MM.1S (cell line): ENCODE results near the gene SCP2D1.
"Not testable (repeated sequence)": the region's sequence is repeated elsewhere in the genome, so short reads cannot be mapped to it uniquely, and the experiment has no call there.

Source experiments
- DNase-seq: peaks from one replicate; pipeline ENCODE4 v3.0.0-alpha.2; 2015
- H2AFZ ChIP-seq: fragments of 300-600 bp; sonication (generic); 2 replicates; pipeline ENCODE4 v1.6.0; 2016; ENCODE audit warnings: antibody characterized with exemption, low read length
- H3F3A ChIP-seq: fragments of 300-600 bp; sonication (generic); 2 replicates; pipeline ENCODE4 v1.6.1; 2016; ENCODE audit warnings: mild to moderate bottlenecking, antibody characterized with exemption, low read length, moderate library complexity, mixed read lengths; ENCODE audit not compliant: insufficient read depth
- H3K27ac ChIP-seq: fragments of 300-600 bp; sonication (generic); 2 replicates; pipeline ENCODE4 v1.5.1; 2016; ENCODE audit warnings: mild to moderate bottlenecking, low read length
- H3K27me3 ChIP-seq: fragments of 300-600 bp; sonication (generic); replicated peaks from 2 replicates; pipeline ENCODE4 v1.6.0; 2016; ENCODE audit warnings: low read length; ENCODE audit not compliant: insufficient read depth
- H3K36me3 ChIP-seq: fragments of 300-600 bp; sonication (generic); replicated peaks from 2 replicates; pipeline ENCODE4 v1.6.1; 2016; ENCODE audit warnings: mild to moderate bottlenecking, low read length, mixed read lengths; ENCODE audit not compliant: insufficient read depth
- H3K4me1 ChIP-seq: fragments of 300-600 bp; sonication (generic); 2 replicates; pipeline ENCODE4 v1.6.1; 2016; ENCODE audit warnings: low read length, mixed read lengths
- H3K4me2 ChIP-seq: fragments of 300-600 bp; sonication (generic); 2 replicates; pipeline ENCODE4 v1.6.0; 2016; ENCODE audit warnings: low read depth, low read length
- H3K4me3 ChIP-seq: fragments of 300-600 bp; sonication (generic); 2 replicates; pipeline ENCODE4 v1.5.1; 2016; ENCODE audit warnings: low read length, mixed read lengths
- H3K79me2 ChIP-seq: fragments of 300-600 bp; sonication (generic); 2 replicates; pipeline ENCODE4 v1.6.1; 2016; ENCODE audit warnings: mixed run types, low read length, mixed read lengths
- H3K9ac ChIP-seq: fragments of 300-600 bp; sonication (generic); 2 replicates; pipeline ENCODE4 v1.6.1; 2016; ENCODE audit warnings: low read length, mixed read lengths
- H3K9me2 ChIP-seq: fragments of 300-600 bp; sonication (generic); replicated peaks from 2 replicates; pipeline ENCODE4 v1.6.1; 2016; ENCODE audit warnings: mild to moderate bottlenecking, low read length, mixed read lengths; ENCODE audit not compliant: insufficient read depth
- H3K9me3 ChIP-seq: fragments of 300-600 bp; sonication (generic); replicated peaks from 2 replicates; pipeline ENCODE4 v1.6.1; 2016; ENCODE audit warnings: mild to moderate bottlenecking, low read length, mixed read lengths; ENCODE audit not compliant: insufficient read depth
- H4K20me1 ChIP-seq: fragments of 300-600 bp; sonication (generic); 2 replicates; pipeline ENCODE4 v1.6.1; 2016; ENCODE audit warnings: mild to moderate bottlenecking, low read length, moderate library complexity, mixed read lengths; ENCODE audit not compliant: insufficient read depth
- EZH2 ChIP-seq: fragments of 300-600 bp; sonication (generic); optimal IDR thresholded peaks from 2 replicates; pipeline ENCODE3; 2017; ENCODE audit warnings: low read depth, mild to moderate bottlenecking, antibody characterized with exemption, low read length, mixed read lengths
- EZH2phosphoT487 ChIP-seq: fragments of 300-600 bp; sonication (generic); IDR thresholded peaks from 2 replicates; pipeline ENCODE4 v1.6.1; 2018; ENCODE audit warnings: antibody characterized with exemption, low read length
- TF ChIP-seq, protein P1 (sequence below): fragments of 300-600 bp; sonication (generic); IDR thresholded peaks from 2 replicates; pipeline ENCODE4 v1.5.1; 2016; ENCODE audit warnings: antibody characterized with exemption, low read length, mixed read lengths

SCP2D1 gene

DNA sequence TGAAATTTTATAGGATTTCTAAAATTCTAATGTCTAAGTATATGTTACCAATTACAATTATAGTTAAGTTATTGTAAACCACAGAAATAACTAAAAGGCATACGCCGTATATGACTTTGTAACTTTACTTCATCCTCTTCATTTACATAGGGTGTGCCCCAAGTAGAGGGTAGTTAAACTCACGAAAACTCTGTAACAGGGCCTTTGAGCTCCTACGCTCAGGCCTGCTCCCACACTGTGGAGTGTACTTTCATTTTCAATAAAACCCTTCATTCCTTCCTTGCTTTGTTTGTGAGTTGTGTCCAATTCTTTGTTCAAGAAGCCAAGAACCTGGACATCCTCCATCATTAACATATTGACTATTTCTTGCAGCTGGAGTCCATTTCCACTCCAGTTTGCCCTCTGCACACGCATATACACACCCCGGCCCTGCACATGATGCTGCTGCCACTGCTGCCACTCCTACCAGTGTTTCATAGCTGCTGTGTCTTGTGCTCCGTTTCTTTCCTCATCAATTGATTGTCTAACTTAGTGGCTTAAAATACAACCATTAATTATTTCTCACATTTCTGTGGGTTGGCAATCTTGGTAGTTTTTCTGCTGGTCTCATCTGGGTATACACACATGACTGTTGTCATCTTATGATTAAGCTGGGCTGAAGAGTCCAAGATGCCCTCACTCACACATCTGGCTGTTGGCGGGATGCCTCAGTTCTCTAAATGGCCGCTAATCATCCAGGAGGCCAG, 33.0 kb upstream of the SCP2D1 start:
- Histone ChIP-seq H3K36me3 (no peaks in the 10 kb centered on the region), H3K27ac (no peak overlapping the region), H3K27me3 (no peaks in the 10 kb centered on the region), H4K20me1 (no peaks in the 10 kb centered on the region), H3K4me1 (no peaks in the 10 kb centered on the region), H3K79me2 (no peaks in the 10 kb centered on the region), H3K9me3 (no peaks in the 10 kb centered on the region), H2AFZ (no peak overlapping the region), H3K9ac (no peak overlapping the region), H3K4me2 (no peak overlapping the region), H3F3A (no peaks in the 10 kb centered on the region), H3K9me2 (no peaks in the 10 kb centered on the region), H3K4me3 (no peak overlapping the region)
- no peak for DNase-seq
- TF ChIP-seq EZH2phosphoT487 (no peak), EZH2 (no peak)
- TF ChIP-seq, protein P1, sequence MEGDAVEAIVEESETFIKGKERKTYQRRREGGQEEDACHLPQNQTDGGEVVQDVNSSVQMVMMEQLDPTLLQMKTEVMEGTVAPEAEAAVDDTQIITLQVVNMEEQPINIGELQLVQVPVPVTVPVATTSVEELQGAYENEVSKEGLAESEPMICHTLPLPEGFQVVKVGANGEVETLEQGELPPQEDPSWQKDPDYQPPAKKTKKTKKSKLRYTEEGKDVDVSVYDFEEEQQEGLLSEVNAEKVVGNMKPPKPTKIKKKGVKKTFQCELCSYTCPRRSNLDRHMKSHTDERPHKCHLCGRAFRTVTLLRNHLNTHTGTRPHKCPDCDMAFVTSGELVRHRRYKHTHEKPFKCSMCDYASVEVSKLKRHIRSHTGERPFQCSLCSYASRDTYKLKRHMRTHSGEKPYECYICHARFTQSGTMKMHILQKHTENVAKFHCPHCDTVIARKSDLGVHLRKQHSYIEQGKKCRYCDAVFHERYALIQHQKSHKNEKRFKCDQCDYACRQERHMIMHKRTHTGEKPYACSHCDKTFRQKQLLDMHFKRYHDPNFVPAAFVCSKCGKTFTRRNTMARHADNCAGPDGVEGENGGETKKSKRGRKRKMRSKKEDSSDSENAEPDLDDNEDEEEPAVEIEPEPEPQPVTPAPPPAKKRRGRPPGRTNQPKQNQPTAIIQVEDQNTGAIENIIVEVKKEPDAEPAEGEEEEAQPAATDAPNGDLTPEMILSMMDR = no peak

DNA sequence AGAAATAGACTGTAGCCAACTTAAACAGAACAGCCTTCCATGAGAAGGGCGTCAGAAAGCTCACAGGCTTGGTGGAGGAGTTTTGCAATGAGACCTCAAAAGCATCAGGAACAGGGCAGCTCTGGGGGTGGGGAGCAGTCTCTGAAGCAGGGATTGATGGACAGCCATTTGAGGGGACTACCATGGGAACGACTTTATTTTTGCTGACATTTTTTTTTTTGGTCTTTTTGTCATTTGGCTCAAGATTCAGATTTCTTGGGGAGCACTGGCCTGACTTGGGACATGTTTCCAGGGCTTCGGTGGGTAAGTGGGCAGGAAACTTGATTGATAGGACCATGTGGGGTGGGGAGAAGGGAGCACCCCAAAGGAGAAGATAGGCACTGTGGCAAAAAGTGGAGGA, 32.1 kb upstream of the SCP2D1 start:
- Histone ChIP-seq H3K79me2 (no peaks in the 10 kb centered on the region), H3F3A (no peaks in the 10 kb centered on the region), H3K4me2 (no peak overlapping the region), H4K20me1 (no peaks in the 10 kb centered on the region), H3K36me3 (no peaks in the 10 kb centered on the region), H3K4me1 (no peaks in the 10 kb centered on the region), H2AFZ (no peak overlapping the region), H3K9ac (no peak overlapping the region), H3K27me3 (no peaks in the 10 kb centered on the region), H3K4me3 (no peak overlapping the region), H3K27ac (no peak overlapping the region), H3K9me2 (no peaks in the 10 kb centered on the region), H3K9me3 (no peaks in the 10 kb centered on the region)
- no peak for TF ChIP-seq EZH2phosphoT487
- TF ChIP-seq, protein P1 = no peak
- no peak for TF ChIP-seq EZH2
- DNase-seq = no peak

DNA sequence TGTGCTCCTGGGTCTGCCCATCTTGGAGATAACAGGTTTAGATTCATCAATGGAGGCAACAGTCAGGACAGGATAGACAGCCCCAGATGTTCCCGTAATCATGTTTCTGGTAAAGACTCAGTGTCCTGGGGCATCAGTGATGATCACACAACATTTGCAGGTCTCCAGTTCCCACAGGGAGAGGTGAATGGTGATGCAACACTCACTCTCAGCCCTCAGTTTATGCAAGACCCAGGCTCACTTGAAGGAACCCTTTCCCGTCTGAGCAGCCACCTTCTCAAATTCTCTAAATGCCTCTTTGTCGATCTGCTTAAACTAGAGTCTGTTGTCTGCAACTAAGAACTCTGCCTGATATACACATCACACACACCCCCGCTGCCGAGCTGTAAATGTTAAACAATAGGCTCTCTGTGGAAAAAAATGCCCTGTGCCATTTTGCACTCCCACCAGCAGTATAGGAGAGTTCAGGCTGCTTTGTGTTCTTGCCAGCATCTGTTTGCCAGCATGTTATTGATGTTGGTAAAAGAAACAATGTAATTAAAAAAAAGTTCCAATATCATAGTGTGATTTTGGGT, 30.1 kb upstream of the SCP2D1 start:
- H3K4me2 ChIP-seq = no peak overlapping the region
- no peaks in the 10 kb centered on the region for H3K9me2 ChIP-seq
- H3K27me3 ChIP-seq = no peaks in the 10 kb centered on the region
- no peaks in the 10 kb centered on the region for H3K36me3 ChIP-seq
- H3K4me1 ChIP-seq = no peaks in the 10 kb centered on the region
- H3K4me3 ChIP-seq = no peak overlapping the region
- no peaks in the 10 kb centered on the region for H3F3A ChIP-seq
- no peak overlapping the region for H2AFZ ChIP-seq
- DNase-seq = no peak
- H3K9me3 ChIP-seq = no peaks in the 10 kb centered on the region
- H3K9ac ChIP-seq = no peak overlapping the region
- no peaks in the 10 kb centered on the region for H3K79me2 ChIP-seq
- TF ChIP-seq EZH2phosphoT487 (no peak), EZH2 (no peak)
- TF ChIP-seq, protein P1 = no peak
- no peak overlapping the region for H3K27ac ChIP-seq
- no peaks in the 10 kb centered on the region for H4K20me1 ChIP-seq

DNA sequence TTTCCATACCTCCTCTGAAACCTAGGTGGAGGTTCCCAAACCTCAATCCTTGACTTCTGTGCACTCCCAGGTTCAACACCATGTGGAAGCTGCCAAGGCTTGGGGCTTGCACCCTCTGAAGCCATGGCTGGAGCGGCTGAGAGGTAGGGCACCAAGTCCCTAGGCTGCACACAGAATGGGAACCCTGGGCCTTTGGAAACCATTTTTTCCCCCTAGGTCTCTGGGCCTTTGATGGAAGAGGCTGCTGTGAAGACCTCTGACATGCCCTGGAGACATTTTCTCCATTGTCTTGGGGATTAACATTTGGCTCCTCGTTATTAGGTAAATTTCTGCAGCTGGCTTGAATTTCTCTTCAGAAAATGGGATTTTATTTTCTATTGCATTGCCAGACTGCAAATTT, 26.5 kb upstream of the SCP2D1 start:
- not testable (repeated sequence) for DNase-seq, H3K9me2 ChIP-seq, H3K9me3 ChIP-seq, H3K4me1 ChIP-seq, H3K27me3 ChIP-seq, H3K79me2 ChIP-seq, H4K20me1 ChIP-seq, H3K27ac ChIP-seq, H3K4me3 ChIP-seq, H2AFZ ChIP-seq, H3K9ac ChIP-seq, H3F3A ChIP-seq, H3K4me2 ChIP-seq, H3K36me3 ChIP-seq
